WTC11 (cell line): Measurements from ENCODE around the gene FBXO30.

Source experiments
- ATF2 ChIP-seq: sonication (generic); formaldehyde crosslinking; IDR thresholded peaks from 2 replicates; pipeline ENCODE4 v1.8.1; 2022; ENCODE audit warnings: low read depth, missing genetic modification reagents, borderline replicate concordance
- ESRRA ChIP-seq: sonication (generic); formaldehyde crosslinking; IDR thresholded peaks from 2 replicates; pipeline ENCODE4 v1.8.1; 2022; ENCODE audit warnings: mild to moderate bottlenecking, missing genetic modification reagents, borderline replicate concordance
- HMGXB4 ChIP-seq: sonication (generic); formaldehyde crosslinking; IDR thresholded peaks from 2 replicates; pipeline ENCODE4 v1.8.1; 2023; ENCODE audit warnings: mild to moderate bottlenecking, moderate library complexity, missing genetic modification reagents
- IRF2 ChIP-seq: sonication (generic); formaldehyde crosslinking; IDR thresholded peaks from 2 replicates; pipeline ENCODE4 v1.8.0; 2022; ENCODE audit warnings: low read depth, missing genetic modification reagents, borderline replicate concordance
- SMAD4 ChIP-seq: sonication (generic); formaldehyde crosslinking; IDR thresholded peaks from 2 replicates; pipeline ENCODE4 v1.8.0; 2022; ENCODE audit warnings: mild to moderate bottlenecking, missing genetic modification reagents
- SP1 ChIP-seq: sonication (generic); formaldehyde crosslinking; conservative IDR thresholded peaks from 2 replicates; pipeline ENCODE4 v1.8.1; 2022; ENCODE audit warnings: missing genetic modification reagents
- USF1 ChIP-seq: sonication (generic); formaldehyde crosslinking; IDR thresholded peaks from 2 replicates; pipeline ENCODE4 v1.8.0; 2022; ENCODE audit warnings: mild to moderate bottlenecking, missing genetic modification reagents
- ZNF512 ChIP-seq: sonication (generic); formaldehyde crosslinking; IDR thresholded peaks from 2 replicates; pipeline ENCODE4 v1.8.1; 2022; ENCODE audit warnings: missing genetic modification reagents, borderline replicate concordance
- TF ChIP-seq, protein P1 (sequence below): sonication (generic); formaldehyde crosslinking; IDR thresholded peaks from 2 replicates; pipeline ENCODE4 v1.8.0; 2022; ENCODE audit warnings: mild to moderate bottlenecking, missing genetic modification reagents
- TF ChIP-seq, protein P2 (sequence below): fragments of 200-600 bp; IDR thresholded peaks from 2 replicates; pipeline ENCODE4 v1.8.0; 2022; ENCODE audit warnings: antibody characterized with exemption
- TF ChIP-seq, protein P3 (sequence below): sonication (generic); formaldehyde crosslinking; IDR thresholded peaks from 2 replicates; pipeline ENCODE4 v1.8.1; 2023; ENCODE audit warnings: mild to moderate bottlenecking, missing genetic modification reagents, borderline replicate concordance
- TF ChIP-seq, protein P4 (sequence below): sonication (generic); formaldehyde crosslinking; IDR thresholded peaks from 2 replicates; pipeline ENCODE4 v1.8.1; 2023; ENCODE audit warnings: mild to moderate bottlenecking, missing genetic modification reagents

- TF ChIP-seq ATF2 (CRISPR knock-in tag) (no peak), SP1 (CRISPR knock-in tag) (no peak), ZNF512 (CRISPR knock-in tag) (no peak), HMGXB4 (CRISPR knock-in tag) (no peak), USF1 (no peak), ESRRA (CRISPR knock-in tag) (no peak), SMAD4 (no peak), IRF2 (CRISPR knock-in tag) (no peak)
- TF ChIP-seq, protein P1, sequence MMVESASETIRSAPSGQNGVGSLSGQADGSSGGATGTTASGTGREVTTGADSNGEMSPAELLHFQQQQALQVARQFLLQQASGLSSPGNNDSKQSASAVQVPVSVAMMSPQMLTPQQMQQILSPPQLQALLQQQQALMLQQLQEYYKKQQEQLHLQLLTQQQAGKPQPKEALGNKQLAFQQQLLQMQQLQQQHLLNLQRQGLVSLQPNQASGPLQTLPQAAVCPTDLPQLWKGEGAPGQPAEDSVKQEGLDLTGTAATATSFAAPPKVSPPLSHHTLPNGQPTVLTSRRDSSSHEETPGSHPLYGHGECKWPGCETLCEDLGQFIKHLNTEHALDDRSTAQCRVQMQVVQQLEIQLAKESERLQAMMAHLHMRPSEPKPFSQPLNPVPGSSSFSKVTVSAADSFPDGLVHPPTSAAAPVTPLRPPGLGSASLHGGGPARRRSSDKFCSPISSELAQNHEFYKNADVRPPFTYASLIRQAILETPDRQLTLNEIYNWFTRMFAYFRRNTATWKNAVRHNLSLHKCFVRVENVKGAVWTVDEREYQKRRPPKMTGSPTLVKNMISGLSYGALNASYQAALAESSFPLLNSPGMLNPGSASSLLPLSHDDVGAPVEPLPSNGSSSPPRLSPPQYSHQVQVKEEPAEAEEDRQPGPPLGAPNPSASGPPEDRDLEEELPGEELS (CRISPR knock-in tag), result no peak
- TF ChIP-seq, protein P2, sequence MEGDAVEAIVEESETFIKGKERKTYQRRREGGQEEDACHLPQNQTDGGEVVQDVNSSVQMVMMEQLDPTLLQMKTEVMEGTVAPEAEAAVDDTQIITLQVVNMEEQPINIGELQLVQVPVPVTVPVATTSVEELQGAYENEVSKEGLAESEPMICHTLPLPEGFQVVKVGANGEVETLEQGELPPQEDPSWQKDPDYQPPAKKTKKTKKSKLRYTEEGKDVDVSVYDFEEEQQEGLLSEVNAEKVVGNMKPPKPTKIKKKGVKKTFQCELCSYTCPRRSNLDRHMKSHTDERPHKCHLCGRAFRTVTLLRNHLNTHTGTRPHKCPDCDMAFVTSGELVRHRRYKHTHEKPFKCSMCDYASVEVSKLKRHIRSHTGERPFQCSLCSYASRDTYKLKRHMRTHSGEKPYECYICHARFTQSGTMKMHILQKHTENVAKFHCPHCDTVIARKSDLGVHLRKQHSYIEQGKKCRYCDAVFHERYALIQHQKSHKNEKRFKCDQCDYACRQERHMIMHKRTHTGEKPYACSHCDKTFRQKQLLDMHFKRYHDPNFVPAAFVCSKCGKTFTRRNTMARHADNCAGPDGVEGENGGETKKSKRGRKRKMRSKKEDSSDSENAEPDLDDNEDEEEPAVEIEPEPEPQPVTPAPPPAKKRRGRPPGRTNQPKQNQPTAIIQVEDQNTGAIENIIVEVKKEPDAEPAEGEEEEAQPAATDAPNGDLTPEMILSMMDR, result no peak
- TF ChIP-seq, protein P3, sequence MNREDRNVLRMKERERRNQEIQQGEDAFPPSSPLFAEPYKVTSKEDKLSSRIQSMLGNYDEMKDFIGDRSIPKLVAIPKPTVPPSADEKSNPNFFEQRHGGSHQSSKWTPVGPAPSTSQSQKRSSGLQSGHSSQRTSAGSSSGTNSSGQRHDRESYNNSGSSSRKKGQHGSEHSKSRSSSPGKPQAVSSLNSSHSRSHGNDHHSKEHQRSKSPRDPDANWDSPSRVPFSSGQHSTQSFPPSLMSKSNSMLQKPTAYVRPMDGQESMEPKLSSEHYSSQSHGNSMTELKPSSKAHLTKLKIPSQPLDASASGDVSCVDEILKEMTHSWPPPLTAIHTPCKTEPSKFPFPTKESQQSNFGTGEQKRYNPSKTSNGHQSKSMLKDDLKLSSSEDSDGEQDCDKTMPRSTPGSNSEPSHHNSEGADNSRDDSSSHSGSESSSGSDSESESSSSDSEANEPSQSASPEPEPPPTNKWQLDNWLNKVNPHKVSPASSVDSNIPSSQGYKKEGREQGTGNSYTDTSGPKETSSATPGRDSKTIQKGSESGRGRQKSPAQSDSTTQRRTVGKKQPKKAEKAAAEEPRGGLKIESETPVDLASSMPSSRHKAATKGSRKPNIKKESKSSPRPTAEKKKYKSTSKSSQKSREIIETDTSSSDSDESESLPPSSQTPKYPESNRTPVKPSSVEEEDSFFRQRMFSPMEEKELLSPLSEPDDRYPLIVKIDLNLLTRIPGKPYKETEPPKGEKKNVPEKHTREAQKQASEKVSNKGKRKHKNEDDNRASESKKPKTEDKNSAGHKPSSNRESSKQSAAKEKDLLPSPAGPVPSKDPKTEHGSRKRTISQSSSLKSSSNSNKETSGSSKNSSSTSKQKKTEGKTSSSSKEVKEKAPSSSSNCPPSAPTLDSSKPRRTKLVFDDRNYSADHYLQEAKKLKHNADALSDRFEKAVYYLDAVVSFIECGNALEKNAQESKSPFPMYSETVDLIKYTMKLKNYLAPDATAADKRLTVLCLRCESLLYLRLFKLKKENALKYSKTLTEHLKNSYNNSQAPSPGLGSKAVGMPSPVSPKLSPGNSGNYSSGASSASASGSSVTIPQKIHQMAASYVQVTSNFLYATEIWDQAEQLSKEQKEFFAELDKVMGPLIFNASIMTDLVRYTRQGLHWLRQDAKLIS (CRISPR knock-in tag), result no peak
- TF ChIP-seq, protein P4, sequence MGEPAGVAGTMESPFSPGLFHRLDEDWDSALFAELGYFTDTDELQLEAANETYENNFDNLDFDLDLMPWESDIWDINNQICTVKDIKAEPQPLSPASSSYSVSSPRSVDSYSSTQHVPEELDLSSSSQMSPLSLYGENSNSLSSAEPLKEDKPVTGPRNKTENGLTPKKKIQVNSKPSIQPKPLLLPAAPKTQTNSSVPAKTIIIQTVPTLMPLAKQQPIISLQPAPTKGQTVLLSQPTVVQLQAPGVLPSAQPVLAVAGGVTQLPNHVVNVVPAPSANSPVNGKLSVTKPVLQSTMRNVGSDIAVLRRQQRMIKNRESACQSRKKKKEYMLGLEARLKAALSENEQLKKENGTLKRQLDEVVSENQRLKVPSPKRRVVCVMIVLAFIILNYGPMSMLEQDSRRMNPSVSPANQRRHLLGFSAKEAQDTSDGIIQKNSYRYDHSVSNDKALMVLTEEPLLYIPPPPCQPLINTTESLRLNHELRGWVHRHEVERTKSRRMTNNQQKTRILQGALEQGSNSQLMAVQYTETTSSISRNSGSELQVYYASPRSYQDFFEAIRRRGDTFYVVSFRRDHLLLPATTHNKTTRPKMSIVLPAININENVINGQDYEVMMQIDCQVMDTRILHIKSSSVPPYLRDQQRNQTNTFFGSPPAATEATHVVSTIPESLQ (CRISPR knock-in tag), result no peak
Measured at GRCh38 chr6:145830612-145831011, 16.0 kb upstream of the FBXO30 start.
